ENCODE results near the gene NF1.

NF1 gene

GRCh38 chr17:31416503-31416923 lies 321.7 kb downstream of the NF1 start:
- no peak for DNase-seq
- H3K36me3 ChIP-seq (ENCODE audit: control insufficient read depth in 4 of 4, insufficient read depth in 4 of 4, low read length in 3 of 4) = no peaks in the 10 kb centered on the region
- CTCF ChIA-PET = no interaction called here
- 86% methylated on average over 9 of the region's 10 CpGs for WGBS (ENCODE audit: insufficient coverage)
- peaks cover 0 to 6% (median 0%) of the 10 kb centered on the region in 4 experiments for H3K4me1 ChIP-seq (ENCODE audit: control extremely low read depth in 1 of 4, control insufficient read depth in 4 of 4, insufficient read depth in 4 of 4, low read length in 3 of 4)
- POLR2A ChIA-PET = no interaction called here
- no peak overlapping the region for H3K4me3 ChIP-seq (ENCODE audit: control insufficient read depth in 1 of 7, extremely low read depth in 1 of 7, insufficient read depth in 4 of 7, low read depth in 2 of 7, low read length in 6 of 7)
- H3K27me3 ChIP-seq (replicated peaks in 2 of 5; ENCODE audit: control insufficient read depth in 4 of 5, insufficient read depth in 5 of 5, low read length in 4 of 5) = peaks cover 0 to 2% (median 0%) of the 10 kb centered on the region in 5 experiments
- no peaks in the 10 kb centered on the region for H3K9me3 ChIP-seq (ENCODE audit: control extremely low read depth in 1 of 5, control insufficient read depth in 4 of 5, insufficient read depth in 2 of 5, low read depth in 1 of 5, low read length in 4 of 5)
- no peak overlapping the region for H3K27ac ChIP-seq (ENCODE audit: insufficient read depth in 1 of 2, low read depth in 1 of 2, low read length in 2 of 2, poor library complexity in 1 of 2, severe bottlenecking in 2 of 2)

- Histone ChIP-seq H3K9me3 (ENCODE audit: control extremely low read depth in 1 of 5, control insufficient read depth in 4 of 5, insufficient read depth in 2 of 5, low read depth in 1 of 5, low read length in 4 of 5) (peaks cover 0 to 3% (median 0%) of the 10 kb centered on the region in 5 experiments), H3K27me3 (replicated peaks in 2 of 5; ENCODE audit: control insufficient read depth in 4 of 5, insufficient read depth in 5 of 5, low read length in 4 of 5) (peaks cover 0 to 2% (median 0%) of the 10 kb centered on the region in 5 experiments), H3K27ac (ENCODE audit: insufficient read depth in 1 of 2, low read depth in 1 of 2, low read length in 2 of 2, poor library complexity in 1 of 2, severe bottlenecking in 2 of 2) (no peak overlapping the region), H3K4me3 (ENCODE audit: control insufficient read depth in 1 of 7, extremely low read depth in 1 of 7, insufficient read depth in 4 of 7, low read depth in 2 of 7, low read length in 6 of 7) (no peak overlapping the region), H3K4me1 (ENCODE audit: control extremely low read depth in 1 of 4, control insufficient read depth in 4 of 4, insufficient read depth in 4 of 4, low read length in 3 of 4) (peaks cover 0 to 6% (median 0%) of the 10 kb centered on the region in 4 experiments), H3K36me3 (ENCODE audit: control insufficient read depth in 4 of 4, insufficient read depth in 4 of 4, low read length in 3 of 4) (no peaks in the 10 kb centered on the region)
- DNase-seq = no peak
- WGBS (ENCODE audit: insufficient coverage) = 96% methylated on average over 9 of the region's 10 CpGs
- ChIA-PET CTCF (interaction anchor here (1.5 kb wide), 1 partner anchor 106 kb away, joined by 3 read pairs; no protein-coding TSS in a partner anchor), POLR2A (no interaction called here)
These were observed 322.4 kb downstream of the NF1 start for GRCh38 chr17:31417051-31417792.

GRCh38 chr17:31418773-31419350 lies 324.1 kb downstream of the NF1 start:
- H3K27ac ChIP-seq (ENCODE audit: insufficient read depth in 1 of 2, low read depth in 1 of 2, low read length in 2 of 2, poor library complexity in 1 of 2, severe bottlenecking in 2 of 2) = no peak overlapping the region
- no peaks in the 10 kb centered on the region for H3K36me3 ChIP-seq (ENCODE audit: control insufficient read depth in 4 of 4, insufficient read depth in 4 of 4, low read length in 3 of 4)
- POLR2A ChIA-PET = no interaction called here
- CTCF ChIA-PET = interaction anchor here (1.5 kb wide), 1 partner anchor 104 kb away, joined by 3 read pairs; no protein-coding TSS in a partner anchor
- H3K4me1 ChIP-seq (ENCODE audit: control extremely low read depth in 1 of 4, control insufficient read depth in 4 of 4, insufficient read depth in 4 of 4, low read length in 3 of 4) = peaks cover 0 to 6% (median 0%) of the 10 kb centered on the region in 4 experiments
- no peak overlapping the region for H3K4me3 ChIP-seq (ENCODE audit: control insufficient read depth in 1 of 7, extremely low read depth in 1 of 7, insufficient read depth in 4 of 7, low read depth in 2 of 7, low read length in 6 of 7)
- peaks cover 0 to 2% (median 0%) of the 10 kb centered on the region in 5 experiments for H3K27me3 ChIP-seq (replicated peaks in 2 of 5; ENCODE audit: control insufficient read depth in 4 of 5, insufficient read depth in 5 of 5, low read length in 4 of 5)
- 62% methylated on average over 4 of the region's 6 CpGs for WGBS (ENCODE audit: insufficient coverage)
- peaks cover 0 to 3% (median 0%) of the 10 kb centered on the region in 5 experiments for H3K9me3 ChIP-seq (ENCODE audit: control extremely low read depth in 1 of 5, control insufficient read depth in 4 of 5, insufficient read depth in 2 of 5, low read depth in 1 of 5, low read length in 4 of 5)
- no peak for DNase-seq

GRCh38 chr17:31422443-31422842 lies 327.7 kb downstream of the NF1 start:
- CTCF ChIA-PET = interaction anchor here (1.4 kb wide), 1 partner anchor 420 kb away, joined by 3 read pairs; no protein-coding TSS in a partner anchor
- no peak for DNase-seq

GRCh38 chr17:31424944-31425281 lies 330.1 kb downstream of the NF1 start:
- ChIA-PET CTCF (no interaction called here), POLR2A (no interaction called here)

More at GRCh38 chr17:31422443-31422842, 327.7 kb downstream of the NF1 start:
- Histone ChIP-seq H3K27ac (ENCODE audit: insufficient read depth in 1 of 2, low read depth in 1 of 2, low read length in 2 of 2, poor library complexity in 1 of 2, severe bottlenecking in 2 of 2) (no peak overlapping the region), H3K4me1 (ENCODE audit: control extremely low read depth in 1 of 4, control insufficient read depth in 4 of 4, insufficient read depth in 4 of 4, low read length in 3 of 4) (no peaks in the 10 kb centered on the region), H3K4me3 (ENCODE audit: control insufficient read depth in 1 of 7, extremely low read depth in 1 of 7, insufficient read depth in 4 of 7, low read depth in 2 of 7, low read length in 6 of 7) (no peak overlapping the region), H3K9me3 (ENCODE audit: control extremely low read depth in 1 of 5, control insufficient read depth in 4 of 5, insufficient read depth in 2 of 5, low read depth in 1 of 5, low read length in 4 of 5) (peaks cover 0 to 3% (median 0%) of the 10 kb centered on the region in 5 experiments), H3K36me3 (ENCODE audit: control insufficient read depth in 4 of 4, insufficient read depth in 4 of 4, low read length in 3 of 4) (no peaks in the 10 kb centered on the region), H3K27me3 (replicated peaks in 2 of 5; ENCODE audit: control insufficient read depth in 4 of 5, insufficient read depth in 5 of 5, low read length in 4 of 5) (no peaks in the 10 kb centered on the region)
- POLR2A ChIA-PET = no interaction called here
- no CpG with 5 or more reads among the region's 3 CpGs for WGBS (ENCODE audit: insufficient coverage)

GRCh38 chr17:31425282-31426040 lies 330.7 kb downstream of the NF1 start:
- DNase-seq = no peak
- H3K4me1 ChIP-seq (ENCODE audit: control extremely low read depth in 1 of 4, control insufficient read depth in 4 of 4, insufficient read depth in 4 of 4, low read length in 3 of 4) = peaks cover 0 to 6% (median 3%) of the 10 kb centered on the region in 4 experiments
- H3K27me3 ChIP-seq (replicated peaks in 2 of 5; ENCODE audit: control insufficient read depth in 4 of 5, insufficient read depth in 5 of 5, low read length in 4 of 5) = no peaks in the 10 kb centered on the region
- POLR2A ChIA-PET = no interaction called here
- no peaks in the 10 kb centered on the region for H3K36me3 ChIP-seq (ENCODE audit: control insufficient read depth in 4 of 4, insufficient read depth in 4 of 4, low read length in 3 of 4)
- WGBS (ENCODE audit: insufficient coverage) = 97% methylated on average over 14 of the region's 17 CpGs
- H3K9me3 ChIP-seq (ENCODE audit: control extremely low read depth in 1 of 5, control insufficient read depth in 4 of 5, insufficient read depth in 2 of 5, low read depth in 1 of 5, low read length in 4 of 5) = peaks cover 0 to 3% (median 0%) of the 10 kb centered on the region in 5 experiments
- H3K27ac ChIP-seq (ENCODE audit: insufficient read depth in 1 of 2, low read depth in 1 of 2, low read length in 2 of 2, poor library complexity in 1 of 2, severe bottlenecking in 2 of 2) = no peak overlapping the region
- CTCF ChIA-PET = no interaction called here
- no peak overlapping the region for H3K4me3 ChIP-seq (ENCODE audit: control insufficient read depth in 1 of 7, extremely low read depth in 1 of 7, insufficient read depth in 4 of 7, low read depth in 2 of 7, low read length in 6 of 7)

More at GRCh38 chr17:31424944-31425281, 330.1 kb downstream of the NF1 start:
- Histone ChIP-seq H3K4me3 (ENCODE audit: control insufficient read depth in 1 of 7, extremely low read depth in 1 of 7, insufficient read depth in 4 of 7, low read depth in 2 of 7, low read length in 6 of 7) (no peak overlapping the region), H3K27ac (ENCODE audit: insufficient read depth in 1 of 2, low read depth in 1 of 2, low read length in 2 of 2, poor library complexity in 1 of 2, severe bottlenecking in 2 of 2) (no peak overlapping the region), H3K4me1 (ENCODE audit: control extremely low read depth in 1 of 4, control insufficient read depth in 4 of 4, insufficient read depth in 4 of 4, low read length in 3 of 4) (peaks cover 0 to 6% (median 3%) of the 10 kb centered on the region in 4 experiments), H3K36me3 (ENCODE audit: control insufficient read depth in 4 of 4, insufficient read depth in 4 of 4, low read length in 3 of 4) (no peaks in the 10 kb centered on the region), H3K27me3 (replicated peaks in 2 of 5; ENCODE audit: control insufficient read depth in 4 of 5, insufficient read depth in 5 of 5, low read length in 4 of 5) (no peaks in the 10 kb centered on the region), H3K9me3 (ENCODE audit: control extremely low read depth in 1 of 5, control insufficient read depth in 4 of 5, insufficient read depth in 2 of 5, low read depth in 1 of 5, low read length in 4 of 5) (peaks cover 0 to 3% (median 0%) of the 10 kb centered on the region in 5 experiments)
- no peak for DNase-seq
- 98% methylated on average over 5 of the region's 5 CpGs for WGBS (ENCODE audit: insufficient coverage)

Measured in common myeloid progenitor, CD34-positive (primary cell).